NT2/D1 (cell line): ENCODE data around the gene HES7.

Experiments
- DNase-seq: peaks from one replicate; pipeline ENCODE4 v3.0.0-alpha.2; 2011; ENCODE audit warnings: low read depth, low spot score
- H3K27me3 ChIP-seq: 2 replicates; pipeline ENCODE4 v1.6.0; 2011; ENCODE audit warnings: mild to moderate bottlenecking; ENCODE audit not compliant: insufficient read length, insufficient read depth
- H3K36me3 ChIP-seq: 2 replicates; pipeline ENCODE4 v1.6.1; 2011; ENCODE audit warnings: mild to moderate bottlenecking, low read length, mixed read lengths; ENCODE audit not compliant: insufficient read depth, insufficient read length
- H3K4me1 ChIP-seq: 2 replicates; pipeline ENCODE4 v1.5.1; 2011; ENCODE audit not compliant: insufficient read depth, insufficient read length
- H3K4me3 ChIP-seq: 2 replicates; pipeline ENCODE4 v1.5.1; 2011; ENCODE audit warnings: low read depth; ENCODE audit not compliant: insufficient read length
- H3K9ac ChIP-seq: 2 replicates; pipeline ENCODE4 v1.6.0; 2011; ENCODE audit warnings: low read depth; ENCODE audit not compliant: insufficient read length
- H3K9me3 ChIP-seq: 2 replicates; pipeline ENCODE4 v1.5.1; 2011; ENCODE audit warnings: mild to moderate bottlenecking, low read length; ENCODE audit not compliant: insufficient read depth
- SUZ12 ChIP-seq: IDR thresholded peaks from 2 replicates; pipeline ENCODE4 v1.6.1; 2011; ENCODE audit not compliant: insufficient read length, insufficient read depth; ENCODE audit errors: extremely low read depth
- YY1 ChIP-seq: IDR thresholded peaks from 2 replicates; pipeline ENCODE4 v1.6.1; 2011; ENCODE audit not compliant: insufficient read length, insufficient read depth
- ZNF274 ChIP-seq: IDR thresholded peaks from 2 replicates; pipeline ENCODE4 v1.6.1; 2011; ENCODE audit warnings: mild to moderate bottlenecking, low read depth, low read length

Gene HES7

DNA sequence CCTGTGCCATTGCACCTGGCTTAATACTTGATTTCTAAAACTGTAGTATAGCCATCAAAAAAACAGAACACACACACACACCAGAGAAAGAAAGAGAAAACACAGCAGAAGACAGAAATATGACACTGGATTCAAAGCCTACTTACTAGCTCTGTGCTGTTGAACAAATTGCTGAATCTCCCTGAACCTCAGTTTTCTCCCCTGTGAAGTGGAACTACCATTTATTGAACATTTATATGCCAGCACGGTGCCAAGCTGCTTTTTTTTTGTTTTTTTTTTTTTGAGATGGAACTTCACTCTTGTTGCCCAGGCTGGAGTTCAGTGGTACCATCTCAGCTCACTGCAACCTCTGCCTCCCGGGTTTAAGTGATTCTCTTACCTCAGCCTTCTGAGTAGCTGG, 23.1 kb downstream of the HES7 start:
- H3K9me3 ChIP-seq, result no peaks in the 10 kb centered on the region
- H3K27me3 ChIP-seq, result no peaks in the 10 kb centered on the region
- H3K9ac ChIP-seq, result no peak overlapping the region
- H3K4me3 ChIP-seq, result no peak overlapping the region
- no peak for TF ChIP-seq YY1
- TF ChIP-seq SUZ12, result no peak
- TF ChIP-seq ZNF274, result no peak
- no peaks in the 10 kb centered on the region for H3K36me3 ChIP-seq
- no peak for DNase-seq
- H3K4me1 ChIP-seq, result no peaks in the 10 kb centered on the region

DNA sequence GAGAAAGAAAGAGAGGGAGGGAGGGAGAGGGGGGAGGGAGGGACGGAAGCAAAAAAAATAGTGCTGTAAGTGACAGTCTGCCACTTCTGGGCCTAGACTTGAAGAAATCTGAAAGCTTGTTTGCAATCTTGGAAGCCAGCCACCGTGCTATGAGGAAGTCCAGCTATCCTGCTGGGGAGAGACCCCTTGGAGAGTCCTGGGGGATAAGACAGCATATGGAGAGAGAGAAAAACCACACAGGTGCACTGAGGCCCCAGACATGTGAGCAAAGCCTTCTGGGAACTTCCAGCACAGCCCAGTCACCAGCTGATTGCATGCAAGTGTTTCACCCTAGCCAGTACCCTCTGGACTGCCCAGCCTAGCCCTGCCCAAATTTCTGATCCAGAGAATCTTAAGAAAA, 23.8 kb downstream of the HES7 start:
- Histone ChIP-seq H3K9ac (no peak overlapping the region), H3K36me3 (no peaks in the 10 kb centered on the region), H3K9me3 (no peaks in the 10 kb centered on the region), H3K4me1 (no peaks in the 10 kb centered on the region), H3K4me3 (no peak overlapping the region), H3K27me3 (no peaks in the 10 kb centered on the region)
- no peak for DNase-seq
- no peak for TF ChIP-seq ZNF274
- TF ChIP-seq YY1, result no peak
- TF ChIP-seq SUZ12, result no peak

DNA sequence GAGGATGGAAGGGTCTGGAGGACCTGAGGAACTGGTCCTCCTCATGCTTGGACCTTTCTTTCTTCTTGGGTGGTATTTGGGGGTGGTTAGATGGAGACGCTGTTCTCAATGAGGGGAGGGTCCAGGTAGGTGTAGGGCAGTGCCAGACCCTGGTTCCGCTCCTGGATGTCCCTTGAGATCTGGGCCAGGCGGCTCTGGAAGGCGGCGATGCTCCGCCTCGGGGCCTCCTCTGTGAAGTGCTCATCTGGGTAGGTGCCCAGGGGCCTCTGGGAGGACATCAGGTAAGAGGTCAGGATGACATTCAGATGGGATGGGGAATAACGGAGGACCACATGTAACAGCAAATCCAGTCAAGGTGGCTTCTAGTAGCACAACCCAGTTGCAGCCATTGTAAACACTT, 27.4 kb downstream of the HES7 start:
- DNase-seq, result no peak
- Histone ChIP-seq H3K27me3 (no peaks in the 10 kb centered on the region), H3K4me3 (no peak overlapping the region), H3K36me3 (no peaks in the 10 kb centered on the region), H3K9me3 (no peaks in the 10 kb centered on the region), H3K9ac (no peak overlapping the region), H3K4me1 (peaks cover 2% of the 10 kb centered on the region)
- TF ChIP-seq ZNF274, result no peak
- TF ChIP-seq YY1, result no peak
- no peak for TF ChIP-seq SUZ12

DNA sequence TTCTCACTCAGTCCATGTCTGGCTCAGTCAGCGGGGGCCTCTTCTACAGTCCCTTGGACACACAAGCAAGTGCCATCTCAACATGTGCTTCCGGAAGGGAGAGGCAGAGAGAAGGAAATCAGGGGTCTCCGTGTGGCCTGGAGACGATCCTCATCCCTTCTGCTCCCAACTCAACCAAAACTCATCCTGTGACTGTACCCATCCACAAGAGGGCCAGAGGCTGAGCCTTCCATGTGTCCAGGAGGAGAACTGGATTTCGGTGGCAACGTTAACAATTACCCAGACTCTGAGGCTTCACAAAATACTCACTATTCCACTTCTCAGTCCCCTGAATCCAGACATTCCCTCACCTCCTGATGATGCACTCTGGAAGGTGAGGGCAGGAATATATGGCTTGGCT, 28.5 kb downstream of the HES7 start:
- Histone ChIP-seq H3K9me3 (no peaks in the 10 kb centered on the region), H3K36me3 (no peaks in the 10 kb centered on the region), H3K27me3 (no peaks in the 10 kb centered on the region), H3K4me1 (peaks cover 2% of the 10 kb centered on the region), H3K4me3 (no peak overlapping the region), H3K9ac (no peak overlapping the region)
- TF ChIP-seq ZNF274 (no peak), YY1 (no peak), SUZ12 (no peak)
- no peak for DNase-seq

DNA sequence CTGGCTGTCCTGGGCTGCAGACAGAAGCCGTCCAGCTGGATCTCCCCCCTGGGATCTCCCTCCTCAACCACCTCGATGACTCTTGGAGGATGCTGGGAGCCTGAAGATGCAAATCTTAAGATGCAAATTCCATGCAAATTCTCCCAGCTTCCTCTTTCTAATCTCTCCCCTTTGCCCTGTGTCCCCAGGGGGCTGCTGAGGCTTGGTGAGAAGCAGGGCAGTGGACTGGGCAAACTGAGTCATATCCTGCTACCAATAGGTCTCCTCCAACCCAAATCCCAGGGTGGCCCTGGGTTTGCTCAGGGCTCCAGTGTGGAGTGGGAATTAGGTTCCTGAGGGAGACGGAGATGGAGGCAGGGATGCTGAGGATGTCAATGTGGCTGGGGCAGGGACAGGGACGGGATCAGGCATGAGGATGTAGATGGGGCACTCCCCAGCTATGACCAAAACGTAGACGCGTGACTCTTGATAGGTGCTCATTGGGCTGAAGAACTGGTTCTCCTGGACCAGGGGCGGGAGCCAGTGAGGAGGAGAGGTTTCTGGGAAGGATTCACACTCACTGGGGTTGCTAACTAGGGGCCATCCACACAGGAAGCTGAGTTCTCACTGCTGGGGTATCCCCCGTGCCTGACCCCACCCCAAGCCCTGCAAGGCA, 32.7 kb downstream of the HES7 start:
- Histone ChIP-seq H3K36me3 (no peaks in the 10 kb centered on the region), H3K4me1 (peaks cover 2% of the 10 kb centered on the region), H3K4me3 (no peak overlapping the region), H3K9ac (no peak overlapping the region), H3K9me3 (no peaks in the 10 kb centered on the region), H3K27me3 (no peaks in the 10 kb centered on the region)
- DNase-seq, result no peak
- TF ChIP-seq YY1 (no peak), SUZ12 (no peak), ZNF274 (no peak)

DNA sequence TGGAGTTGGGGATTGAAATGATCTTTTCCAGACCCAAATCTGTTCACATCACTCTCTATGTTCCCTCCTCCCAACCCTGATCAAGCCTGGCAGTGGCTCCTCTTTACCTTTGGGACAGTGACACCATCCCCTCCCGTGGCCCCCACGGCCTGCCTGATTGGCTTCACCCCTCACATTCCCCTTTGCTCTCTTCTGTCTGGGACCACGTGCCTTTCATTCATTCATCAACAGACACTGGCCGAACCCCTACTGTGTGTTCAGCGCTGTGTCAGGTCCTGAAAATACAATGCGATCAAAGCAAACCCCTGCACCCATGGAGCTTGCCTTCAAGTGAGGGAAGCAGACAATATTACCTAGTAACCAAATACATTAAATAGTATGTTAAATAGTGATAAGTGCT, 34.2 kb downstream of the HES7 start:
- Histone ChIP-seq H3K36me3 (no peaks in the 10 kb centered on the region), H3K4me3 (no peak overlapping the region), H3K4me1 (peaks cover 2% of the 10 kb centered on the region), H3K27me3 (no peaks in the 10 kb centered on the region), H3K9ac (no peak overlapping the region), H3K9me3 (no peaks in the 10 kb centered on the region)
- DNase-seq, result no peak
- TF ChIP-seq SUZ12, result no peak
- TF ChIP-seq YY1, result no peak
- TF ChIP-seq ZNF274, result no peak

DNA sequence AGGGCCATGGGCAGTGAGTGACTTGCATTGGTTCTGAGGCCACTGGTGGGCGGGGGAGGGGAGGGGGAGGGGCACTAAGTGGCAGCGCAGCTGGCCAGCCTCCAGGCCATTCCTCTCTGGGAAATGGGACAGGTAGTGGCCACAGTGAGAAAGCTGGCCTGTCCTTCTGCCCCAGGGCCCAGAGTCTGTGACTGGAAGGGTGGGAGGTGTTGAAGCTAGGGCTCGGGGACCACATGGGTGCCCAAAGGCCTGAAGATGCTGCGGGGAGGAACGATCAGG, 36.0 kb downstream of the HES7 start:
- Histone ChIP-seq H3K4me3 (no peak overlapping the region), H3K9ac (no peak overlapping the region), H3K9me3 (no peaks in the 10 kb centered on the region), H3K4me1 (no peaks in the 10 kb centered on the region), H3K36me3 (no peaks in the 10 kb centered on the region), H3K27me3 (no peaks in the 10 kb centered on the region)
- TF ChIP-seq ZNF274 (no peak), SUZ12 (no peak), YY1 (no peak)
- DNase-seq, result no peak
